GM21367 (cell line): ENCODE measurements around the gene ADARB1.
"Not testable (repeated sequence)": the region's sequence is repeated elsewhere in the genome, so short reads cannot be mapped to it uniquely, and the experiment has no call there.

Experiments used
- ATAC-seq: cut with Tn5 transposase; IDR thresholded peaks from one replicate; pipeline ENCODE4 v1.9.1; 2021; ENCODE audit not compliant: unreplicated experiment

The ADARB1 gene

GRCh38 chr21:45074048-45074817 lies at the start of gene ADARB1:
ADARB1 (plus strand) TSS chr21:45074580; CDS start chr21:45171657, 97,077 bp downstream.
- ATAC-seq, result no peak

- no peak for ATAC-seq
Observed at GRCh38 chr21:45026066-45026745, 48.2 kb upstream of the ADARB1 start.

GRCh38 chr21:45026826-45027225 lies 47.6 kb upstream of the ADARB1 start:
- ATAC-seq, result no peak

GRCh38 chr21:45027241-45028196 lies 46.9 kb upstream of the ADARB1 start:
- no peak for ATAC-seq

GRCh38 chr21:45028645-45029044 lies 45.7 kb upstream of the ADARB1 start:
- ATAC-seq, result not testable (repeated sequence)

- ATAC-seq, result no peak
Observed at GRCh38 chr21:45029298-45029947, 45.0 kb upstream of the ADARB1 start.

- no peak for ATAC-seq
Observed at GRCh38 chr21:45029948-45030681, 44.3 kb upstream of the ADARB1 start.

- ATAC-seq, result no peak
Observed at GRCh38 chr21:45030682-45031570, 43.5 kb upstream of the ADARB1 start.

GRCh38 chr21:45031571-45032191 lies 42.7 kb upstream of the ADARB1 start:
- ATAC-seq, result no peak

- ATAC-seq, result no peak
Observed at GRCh38 chr21:45032332-45032731, 42.0 kb upstream of the ADARB1 start.

- ATAC-seq, result no peak
Observed at GRCh38 chr21:45032977-45033710, 41.2 kb upstream of the ADARB1 start.

GRCh38 chr21:45033791-45034555 lies 40.4 kb upstream of the ADARB1 start:
- ATAC-seq, result no peak

GRCh38 chr21:45034556-45035476 lies 39.6 kb upstream of the ADARB1 start:
- ATAC-seq, result no peak

- ATAC-seq, result no peak
Observed at GRCh38 chr21:45035477-45035848, 38.9 kb upstream of the ADARB1 start.

GRCh38 chr21:45036630-45037029 lies 37.8 kb upstream of the ADARB1 start:
- ATAC-seq, result no peak

- no peak for ATAC-seq
Observed at GRCh38 chr21:45037986-45038385, 36.4 kb upstream of the ADARB1 start.
